Tibial nerve (tissue), 4 donors: ENCODE data around the gene COG5.

Experiments used
- EP300 ChIP-seq, 2 donors: sonication (generic); formaldehyde crosslinking; IDR thresholded peaks; one replicate each; pipeline ENCODE4 v1.6.1; 2017; ENCODE audit warnings: antibody characterized with exemption in 2 of 2, mild to moderate bottlenecking in 1 of 2
- POLR2A ChIP-seq, 2 donors: fragments of 450-650 bp; IDR thresholded peaks; one replicate each; pipeline ENCODE4 v1.6.1; 2017; ENCODE audit warnings: antibody characterized with exemption in 2 of 2, mild to moderate bottlenecking in 2 of 2, moderate library complexity in 2 of 2
- TF ChIP-seq, protein P1 (sequence below), 5 experiments: fragments of 200-600 bp in 3 of 5; fragments of 450-650 bp in 2 of 5; sonication (generic) in 3 of 5; IDR thresholded peaks; one replicate each; pipeline ENCODE4 v1.5.1; 2016 to 2019; ENCODE audit warnings: antibody characterized with exemption in 5 of 5, mild to moderate bottlenecking in 3 of 5, moderate library complexity in 2 of 5

DNA sequence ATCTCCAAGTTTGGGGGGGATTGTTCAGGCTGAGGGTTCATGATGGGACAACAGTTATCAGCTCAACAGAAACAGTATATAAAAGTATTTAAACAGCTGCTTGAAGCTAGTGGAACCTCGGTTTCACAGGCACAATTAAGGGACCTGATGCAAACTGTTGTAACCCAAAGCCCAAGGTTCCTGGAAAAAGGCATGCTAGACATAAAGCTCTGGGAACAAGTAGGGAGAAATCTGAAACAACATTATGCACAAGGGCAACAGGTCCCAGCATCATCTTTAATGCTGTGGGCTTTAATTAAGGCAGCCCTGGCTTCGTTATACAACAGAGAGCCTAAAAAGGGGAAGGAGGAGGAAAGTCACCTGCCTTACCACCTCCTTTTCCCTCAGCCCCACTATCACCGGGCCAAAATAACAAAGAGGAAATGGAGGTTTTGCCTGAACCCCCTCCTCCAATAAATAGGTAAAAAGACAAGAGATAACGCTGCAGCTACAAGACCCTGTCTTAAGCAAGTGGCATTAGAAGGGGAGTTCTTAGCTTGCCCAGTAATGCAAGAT, 177.1 kb downstream of the COG5 start:
- TF ChIP-seq, protein P1, sequence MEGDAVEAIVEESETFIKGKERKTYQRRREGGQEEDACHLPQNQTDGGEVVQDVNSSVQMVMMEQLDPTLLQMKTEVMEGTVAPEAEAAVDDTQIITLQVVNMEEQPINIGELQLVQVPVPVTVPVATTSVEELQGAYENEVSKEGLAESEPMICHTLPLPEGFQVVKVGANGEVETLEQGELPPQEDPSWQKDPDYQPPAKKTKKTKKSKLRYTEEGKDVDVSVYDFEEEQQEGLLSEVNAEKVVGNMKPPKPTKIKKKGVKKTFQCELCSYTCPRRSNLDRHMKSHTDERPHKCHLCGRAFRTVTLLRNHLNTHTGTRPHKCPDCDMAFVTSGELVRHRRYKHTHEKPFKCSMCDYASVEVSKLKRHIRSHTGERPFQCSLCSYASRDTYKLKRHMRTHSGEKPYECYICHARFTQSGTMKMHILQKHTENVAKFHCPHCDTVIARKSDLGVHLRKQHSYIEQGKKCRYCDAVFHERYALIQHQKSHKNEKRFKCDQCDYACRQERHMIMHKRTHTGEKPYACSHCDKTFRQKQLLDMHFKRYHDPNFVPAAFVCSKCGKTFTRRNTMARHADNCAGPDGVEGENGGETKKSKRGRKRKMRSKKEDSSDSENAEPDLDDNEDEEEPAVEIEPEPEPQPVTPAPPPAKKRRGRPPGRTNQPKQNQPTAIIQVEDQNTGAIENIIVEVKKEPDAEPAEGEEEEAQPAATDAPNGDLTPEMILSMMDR (IDR thresholded peaks at IDR 0.05): no peak
- TF ChIP-seq EP300 (IDR thresholded peaks at IDR 0.05): no peak
- TF ChIP-seq POLR2A (IDR thresholded peaks at IDR 0.05): no peak
